Neural cell (in vitro differentiated cells): ENCODE data around the gene ADGRG6. TPM values are rescaled to one million over a fixed set of nuclear protein-coding genes. Genes with fewer than 3 reads are reported as not detected.

Experiments
- H2AFZ ChIP-seq: fragments of 200-600, 300-800 bp; sonication (generic), shearing (Covaris generic); 2 replicates; pipeline ENCODE4 v1.6.0; 2014; ENCODE audit warnings: low read depth, mild to moderate bottlenecking, antibody characterized with exemption, low read length, moderate library complexity
- H3F3A ChIP-seq: fragments of 200-600 bp; shearing (Covaris generic); 2 replicates; pipeline ENCODE4 v1.6.1; 2016; ENCODE audit warnings: mild to moderate bottlenecking, moderate library complexity, mixed read lengths, antibody characterized with exemption, low read length; ENCODE audit not compliant: insufficient read depth, poor library complexity, severe bottlenecking
- H3K27ac ChIP-seq: fragments of 200-600, 300-800 bp; sonication (generic), shearing (Covaris generic); 2 replicates; pipeline ENCODE4 v1.5.1; 2014; ENCODE audit warnings: mild to moderate bottlenecking, low read length, moderate library complexity
- H3K27me3 ChIP-seq: fragments of 300-800, 200-600 bp; sonication (generic), shearing (Covaris generic); 2 replicates; pipeline ENCODE4 v1.6.0; 2014; ENCODE audit warnings: mild to moderate bottlenecking, low read depth, low read length, moderate library complexity; ENCODE audit not compliant: insufficient read depth
- H3K36me3 ChIP-seq: fragments of 300-800, 200-600 bp; sonication (generic), shearing (Covaris generic); 2 replicates; pipeline ENCODE4 v1.5.1; 2014; ENCODE audit warnings: mild to moderate bottlenecking, antibody characterized with exemption, low read length, moderate library complexity; ENCODE audit not compliant: insufficient read depth
- H3K4me2 ChIP-seq: fragments of 300-800, 200-600 bp; sonication (generic), shearing (Covaris generic); 2 replicates; pipeline ENCODE4 v1.6.0; 2014; ENCODE audit warnings: mild to moderate bottlenecking, low read length
- H3K4me3 ChIP-seq: fragments of 300-800, 200-600 bp; sonication (generic), shearing (Covaris generic); 2 replicates; pipeline ENCODE4 v1.5.1; 2014; ENCODE audit warnings: mild to moderate bottlenecking, low read length, moderate library complexity
- H3K79me2 ChIP-seq: fragments of 200-600 bp; shearing (Covaris generic); replicated peaks from 2 replicates; pipeline ENCODE4 v1.6.0; 2014; ENCODE audit warnings: mild to moderate bottlenecking, low read length, moderate library complexity; ENCODE audit not compliant: insufficient read depth
- H3K9ac ChIP-seq: fragments of 300-800, 200-600 bp; sonication (generic), shearing (Covaris generic); 2 replicates; pipeline ENCODE4 v1.6.1; 2016; ENCODE audit warnings: mild to moderate bottlenecking, low read length, mixed read lengths
- H3K9me2 ChIP-seq: fragments of 200-600 bp; shearing (Covaris generic); 2 replicates; pipeline ENCODE4 v1.6.1; 2016; ENCODE audit warnings: mild to moderate bottlenecking, low read length, mixed read lengths; ENCODE audit not compliant: insufficient read depth
- H3K9me3 ChIP-seq: fragments of 200-600, 300-800 bp; sonication (generic), shearing (Covaris generic); 2 replicates; pipeline ENCODE4 v1.6.1; 2016; ENCODE audit warnings: mild to moderate bottlenecking, mixed run types, low read length, moderate library complexity, mixed read lengths
- H4K20me1 ChIP-seq: fragments of 200-600 bp; shearing (Covaris generic); 2 replicates; pipeline ENCODE4 v1.6.1; 2016; ENCODE audit warnings: mild to moderate bottlenecking, mixed run types; ENCODE audit not compliant: insufficient read depth
- EP300 ChIP-seq: fragments of 450-650 bp; conservative IDR thresholded peaks from 2 replicates; pipeline ENCODE4 v1.6.1; 2014; ENCODE audit warnings: antibody characterized with exemption, mild to moderate bottlenecking, moderate library complexity; ENCODE audit not compliant: poor library complexity, severe bottlenecking
- EZH2 ChIP-seq: fragments of 200-600, 300-800 bp; shearing (Covaris generic), sonication (generic); IDR thresholded peaks from 2 replicates; pipeline ENCODE4 v1.6.1; 2014; ENCODE audit warnings: antibody characterized with exemption, low read length, borderline replicate concordance, mild to moderate bottlenecking; ENCODE audit not compliant: insufficient read depth, poor library complexity, severe bottlenecking
- MXI1 ChIP-seq: fragments of 450-650 bp; conservative IDR thresholded peaks from 2 replicates; pipeline ENCODE4 v1.6.1; 2014; ENCODE audit warnings: antibody characterized with exemption, mild to moderate bottlenecking; ENCODE audit not compliant: poor library complexity, severe bottlenecking
- POLR2AphosphoS5 ChIP-seq: IDR thresholded peaks from 2 replicates; pipeline ENCODE4 v1.6.1; 2012
- RAD21 ChIP-seq: fragments of 450-650 bp; conservative IDR thresholded peaks from 2 replicates; pipeline ENCODE4 v1.6.1; 2014; ENCODE audit warnings: antibody characterized with exemption, mild to moderate bottlenecking, moderate library complexity
- SMC3 ChIP-seq: fragments of 450-650 bp; conservative IDR thresholded peaks from 2 replicates; pipeline ENCODE4 v1.6.1; 2014; ENCODE audit warnings: antibody characterized with exemption, mild to moderate bottlenecking, moderate library complexity; ENCODE audit not compliant: poor library complexity
- TAF1 ChIP-seq: IDR thresholded peaks from 2 replicates; pipeline ENCODE4 v1.6.1; 2012; ENCODE audit warnings: low read depth
- polyA plus RNA-seq: library from polyadenylated mRNA; depleted of rRNA; stranded (reverse); fragments of >200 nt; gene quantifications from 2 replicates; pipeline ENCODE4 v1.2.3, GENCODE V29; 2014
- TF ChIP-seq, protein P1 (sequence below): fragments of 450-650 bp; IDR thresholded peaks from 2 replicates; pipeline ENCODE4 v1.5.1; 2014; ENCODE audit warnings: antibody characterized with exemption, mild to moderate bottlenecking, moderate library complexity; ENCODE audit not compliant: poor library complexity, severe bottlenecking
- TF ChIP-seq, protein P2 (sequence below): IDR thresholded peaks from 2 replicates; pipeline ENCODE4 v1.6.1; 2012; ENCODE audit warnings: borderline replicate concordance

ADGRG6 gene
- polyA plus RNA-seq, 1 donor from 2014 or later, result 0.37 TPM

DNA sequence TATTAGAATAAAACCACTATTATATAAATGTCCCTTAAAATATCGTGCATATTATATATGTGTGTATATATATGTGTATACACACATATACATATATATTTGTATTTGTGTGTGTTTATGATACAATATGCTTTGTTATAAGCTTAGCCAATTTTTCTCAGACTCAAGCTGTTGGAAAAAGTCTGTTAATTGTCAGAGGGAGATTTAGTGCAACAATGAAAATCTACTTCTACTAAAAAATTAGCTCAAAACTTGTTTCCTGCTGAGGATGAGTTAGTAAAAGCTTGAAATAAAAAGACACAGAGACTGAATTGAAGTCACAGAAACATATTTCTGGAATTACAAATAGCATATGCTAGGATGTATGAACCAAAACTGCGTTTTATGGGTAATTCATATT is 79.4 kb downstream of the ADGRG6 start:
- no peaks in the 10 kb centered on the region for H3F3A ChIP-seq
- H3K4me2 ChIP-seq, result no peak overlapping the region
- no peaks in the 10 kb centered on the region for H3K9me2 ChIP-seq
- no peak overlapping the region for H3K4me3 ChIP-seq
- no peak overlapping the region for H3K27ac ChIP-seq
- TF ChIP-seq, protein P1, sequence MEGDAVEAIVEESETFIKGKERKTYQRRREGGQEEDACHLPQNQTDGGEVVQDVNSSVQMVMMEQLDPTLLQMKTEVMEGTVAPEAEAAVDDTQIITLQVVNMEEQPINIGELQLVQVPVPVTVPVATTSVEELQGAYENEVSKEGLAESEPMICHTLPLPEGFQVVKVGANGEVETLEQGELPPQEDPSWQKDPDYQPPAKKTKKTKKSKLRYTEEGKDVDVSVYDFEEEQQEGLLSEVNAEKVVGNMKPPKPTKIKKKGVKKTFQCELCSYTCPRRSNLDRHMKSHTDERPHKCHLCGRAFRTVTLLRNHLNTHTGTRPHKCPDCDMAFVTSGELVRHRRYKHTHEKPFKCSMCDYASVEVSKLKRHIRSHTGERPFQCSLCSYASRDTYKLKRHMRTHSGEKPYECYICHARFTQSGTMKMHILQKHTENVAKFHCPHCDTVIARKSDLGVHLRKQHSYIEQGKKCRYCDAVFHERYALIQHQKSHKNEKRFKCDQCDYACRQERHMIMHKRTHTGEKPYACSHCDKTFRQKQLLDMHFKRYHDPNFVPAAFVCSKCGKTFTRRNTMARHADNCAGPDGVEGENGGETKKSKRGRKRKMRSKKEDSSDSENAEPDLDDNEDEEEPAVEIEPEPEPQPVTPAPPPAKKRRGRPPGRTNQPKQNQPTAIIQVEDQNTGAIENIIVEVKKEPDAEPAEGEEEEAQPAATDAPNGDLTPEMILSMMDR, result no peak
- TF ChIP-seq EZH2 (no peak), MXI1 (no peak), SMC3 (no peak), POLR2AphosphoS5 (no peak), TAF1 (no peak), RAD21 (no peak), EP300 (no peak)
- TF ChIP-seq, protein P2, sequence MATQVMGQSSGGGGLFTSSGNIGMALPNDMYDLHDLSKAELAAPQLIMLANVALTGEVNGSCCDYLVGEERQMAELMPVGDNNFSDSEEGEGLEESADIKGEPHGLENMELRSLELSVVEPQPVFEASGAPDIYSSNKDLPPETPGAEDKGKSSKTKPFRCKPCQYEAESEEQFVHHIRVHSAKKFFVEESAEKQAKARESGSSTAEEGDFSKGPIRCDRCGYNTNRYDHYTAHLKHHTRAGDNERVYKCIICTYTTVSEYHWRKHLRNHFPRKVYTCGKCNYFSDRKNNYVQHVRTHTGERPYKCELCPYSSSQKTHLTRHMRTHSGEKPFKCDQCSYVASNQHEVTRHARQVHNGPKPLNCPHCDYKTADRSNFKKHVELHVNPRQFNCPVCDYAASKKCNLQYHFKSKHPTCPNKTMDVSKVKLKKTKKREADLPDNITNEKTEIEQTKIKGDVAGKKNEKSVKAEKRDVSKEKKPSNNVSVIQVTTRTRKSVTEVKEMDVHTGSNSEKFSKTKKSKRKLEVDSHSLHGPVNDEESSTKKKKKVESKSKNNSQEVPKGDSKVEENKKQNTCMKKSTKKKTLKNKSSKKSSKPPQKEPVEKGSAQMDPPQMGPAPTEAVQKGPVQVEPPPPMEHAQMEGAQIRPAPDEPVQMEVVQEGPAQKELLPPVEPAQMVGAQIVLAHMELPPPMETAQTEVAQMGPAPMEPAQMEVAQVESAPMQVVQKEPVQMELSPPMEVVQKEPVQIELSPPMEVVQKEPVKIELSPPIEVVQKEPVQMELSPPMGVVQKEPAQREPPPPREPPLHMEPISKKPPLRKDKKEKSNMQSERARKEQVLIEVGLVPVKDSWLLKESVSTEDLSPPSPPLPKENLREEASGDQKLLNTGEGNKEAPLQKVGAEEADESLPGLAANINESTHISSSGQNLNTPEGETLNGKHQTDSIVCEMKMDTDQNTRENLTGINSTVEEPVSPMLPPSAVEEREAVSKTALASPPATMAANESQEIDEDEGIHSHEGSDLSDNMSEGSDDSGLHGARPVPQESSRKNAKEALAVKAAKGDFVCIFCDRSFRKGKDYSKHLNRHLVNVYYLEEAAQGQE, result no peak
- no peaks in the 10 kb centered on the region for H3K9me3 ChIP-seq
- no peak overlapping the region for H3K9ac ChIP-seq
- no peaks in the 10 kb centered on the region for H3K27me3 ChIP-seq
- no peaks in the 10 kb centered on the region for H3K79me2 ChIP-seq
- no peak overlapping the region for H2AFZ ChIP-seq
- H4K20me1 ChIP-seq, result no peaks in the 10 kb centered on the region
- H3K36me3 ChIP-seq, result no peaks in the 10 kb centered on the region

DNA sequence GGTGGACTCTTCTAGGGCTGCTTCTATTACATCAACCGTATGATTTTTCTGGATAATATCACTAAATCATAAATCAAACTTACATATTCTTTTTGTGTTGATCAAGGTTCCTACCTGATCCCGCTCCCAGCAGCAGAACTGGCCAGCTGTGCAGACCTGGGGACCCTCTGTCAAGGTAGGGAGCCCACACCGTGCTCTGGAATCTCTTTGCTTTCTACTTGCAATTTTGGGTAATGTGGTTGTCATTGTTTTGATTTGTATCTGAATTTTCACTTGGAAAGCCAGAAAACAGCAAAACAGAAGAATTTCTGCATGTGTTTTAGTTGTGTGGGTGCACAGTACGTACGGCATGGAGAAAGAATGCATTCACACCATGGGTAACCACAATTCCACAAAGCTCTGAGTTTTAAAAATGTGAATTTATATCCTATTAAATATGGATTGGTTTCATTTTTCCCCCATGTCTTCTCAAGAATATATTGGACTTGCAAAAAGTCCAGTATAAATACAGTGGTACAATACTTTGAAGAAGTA is 80.1 kb downstream of the ADGRG6 start:
- Histone ChIP-seq H3K9ac (no peak overlapping the region), H3K9me2 (no peaks in the 10 kb centered on the region), H3K36me3 (no peaks in the 10 kb centered on the region), H3K27me3 (no peaks in the 10 kb centered on the region), H3K27ac (no peak overlapping the region), H4K20me1 (no peaks in the 10 kb centered on the region), H3K9me3 (no peaks in the 10 kb centered on the region), H3K4me2 (no peak overlapping the region), H2AFZ (no peak overlapping the region), H3K4me3 (no peak overlapping the region), H3K79me2 (no peaks in the 10 kb centered on the region), H3F3A (no peaks in the 10 kb centered on the region)
- TF ChIP-seq SMC3 (no peak), EP300 (no peak), EZH2 (no peak), POLR2AphosphoS5 (no peak), MXI1 (no peak), RAD21 (no peak), TAF1 (no peak)
- TF ChIP-seq, protein P1, result no peak
- TF ChIP-seq, protein P2, result no peak
